DOHH2 (cell line): ENCODE results near the gene ETV7.

Experiments used
- H3F3A ChIP-seq: fragments of 200-600 bp; sonication (generic), shearing (Covaris generic); 2 replicates; pipeline ENCODE4 v1.6.0; 2016; ENCODE audit warnings: antibody characterized with exemption, mild to moderate bottlenecking; ENCODE audit not compliant: control insufficient read depth, insufficient read depth
- H3K27ac ChIP-seq: fragments of 200-600 bp; sonication (generic); 2 replicates; pipeline ENCODE4 v1.5.1; 2014; ENCODE audit warnings: low read depth, mild to moderate bottlenecking, low read length, moderate library complexity
- H3K27me3 ChIP-seq: fragments of 200-600 bp; sonication (generic); 2 replicates; pipeline ENCODE4 v1.6.1; 2014; ENCODE audit warnings: mild to moderate bottlenecking, low read length, mixed read lengths; ENCODE audit not compliant: control insufficient read depth
- H3K36me3 ChIP-seq: fragments of 200-600 bp; sonication (generic); 2 replicates; pipeline ENCODE4 v1.6.1; 2014; ENCODE audit warnings: mild to moderate bottlenecking, low read length, moderate library complexity, mixed read lengths; ENCODE audit not compliant: control insufficient read depth
- H3K4me1 ChIP-seq: fragments of 200-600 bp; sonication (generic); 2 replicates; pipeline ENCODE4 v1.6.1; 2014; ENCODE audit warnings: mild to moderate bottlenecking, low read length, mixed read lengths; ENCODE audit not compliant: control insufficient read depth
- H3K4me2 ChIP-seq: fragments of 200-600 bp; sonication (generic); 2 replicates; pipeline ENCODE4 v1.6.0; 2014; ENCODE audit warnings: mild to moderate bottlenecking, low read length, moderate library complexity
- H3K4me3 ChIP-seq: fragments of 200-600 bp; sonication (generic); 2 replicates; pipeline ENCODE4 v1.5.1; 2014; ENCODE audit warnings: mild to moderate bottlenecking, low read length, mixed read lengths
- H3K79me2 ChIP-seq: fragments of 200-600 bp; sonication (generic); 2 replicates; pipeline ENCODE4 v1.6.1; 2014; ENCODE audit warnings: mild to moderate bottlenecking, low read length, mixed read lengths; ENCODE audit not compliant: control insufficient read depth
- H3K9me2 ChIP-seq: fragments of 200-600 bp; sonication (generic); replicated peaks from 2 replicates; pipeline ENCODE4 v1.6.1; 2014; ENCODE audit warnings: mild to moderate bottlenecking, low read length, mixed read lengths; ENCODE audit not compliant: control insufficient read depth
- H3K9me3 ChIP-seq: fragments of 200-600 bp; sonication (generic); 2 replicates; pipeline ENCODE4 v1.6.1; 2014; ENCODE audit warnings: antibody characterized with exemption, low read length, mixed read lengths; ENCODE audit not compliant: control insufficient read depth, insufficient read depth
- H4K20me1 ChIP-seq: fragments of 200-600 bp; sonication (generic); 2 replicates; pipeline ENCODE4 v1.6.0; 2014; ENCODE audit warnings: low read depth, mild to moderate bottlenecking, antibody characterized with exemption, low read length, moderate library complexity; ENCODE audit not compliant: control insufficient read depth, insufficient read depth
- CTCF ChIP-seq: fragments of 200-600 bp; sonication (generic); IDR thresholded peaks from one replicate; pipeline ENCODE4 v1.5.1; 2014; ENCODE audit warnings: antibody characterized with exemption, mild to moderate bottlenecking, low read depth, low read length; ENCODE audit not compliant: poor library complexity, severe bottlenecking
- EZH2phosphoT487 ChIP-seq: fragments of 200-600 bp; sonication (generic); IDR thresholded peaks from 2 replicates; pipeline ENCODE4 v1.6.1; 2017; ENCODE audit warnings: borderline replicate concordance, mild to moderate bottlenecking, antibody characterized with exemption, low read length, moderate library complexity, mixed read lengths

ETV7 gene

GRCh38 chr6:36361071-36361470, 26.4 kb downstream of the ETV7 start:
- H3K79me2 ChIP-seq, result no peaks in the 10 kb centered on the region
- H3K27me3 ChIP-seq, result no peaks in the 10 kb centered on the region
- no peaks in the 10 kb centered on the region for H3K36me3 ChIP-seq
- H3K4me2 ChIP-seq, result peak overlapping the region; percentile 48
- H3K4me1 ChIP-seq, result peaks cover 31% of the 10 kb centered on the region
- no peak overlapping the region for H3K4me3 ChIP-seq
- no peaks in the 10 kb centered on the region for H3F3A ChIP-seq
- TF ChIP-seq CTCF (no peak), EZH2phosphoT487 (no peak)
- no peaks in the 10 kb centered on the region for H3K9me2 ChIP-seq
- H3K27ac ChIP-seq, result no peak overlapping the region
- H4K20me1 ChIP-seq, result no peaks in the 10 kb centered on the region
- H3K9me3 ChIP-seq, result no peaks in the 10 kb centered on the region

- H3K27me3 ChIP-seq, result no peaks in the 10 kb centered on the region
- TF ChIP-seq CTCF (peak; percentile 88), EZH2phosphoT487 (no peak)
- peak overlapping the region; percentile 48 for H3K4me2 ChIP-seq
- H3K4me3 ChIP-seq, result no peak overlapping the region
- H3K9me2 ChIP-seq, result no peaks in the 10 kb centered on the region
- no peaks in the 10 kb centered on the region for H3K79me2 ChIP-seq
- H3K27ac ChIP-seq, result no peak overlapping the region
- peaks cover 30% of the 10 kb centered on the region for H3K4me1 ChIP-seq
- H3K36me3 ChIP-seq, result no peaks in the 10 kb centered on the region
- no peaks in the 10 kb centered on the region for H4K20me1 ChIP-seq
- no peaks in the 10 kb centered on the region for H3F3A ChIP-seq
- no peaks in the 10 kb centered on the region for H3K9me3 ChIP-seq
Observed at GRCh38 chr6:36360241-36361054, 27.0 kb downstream of the ETV7 start.

DNA sequence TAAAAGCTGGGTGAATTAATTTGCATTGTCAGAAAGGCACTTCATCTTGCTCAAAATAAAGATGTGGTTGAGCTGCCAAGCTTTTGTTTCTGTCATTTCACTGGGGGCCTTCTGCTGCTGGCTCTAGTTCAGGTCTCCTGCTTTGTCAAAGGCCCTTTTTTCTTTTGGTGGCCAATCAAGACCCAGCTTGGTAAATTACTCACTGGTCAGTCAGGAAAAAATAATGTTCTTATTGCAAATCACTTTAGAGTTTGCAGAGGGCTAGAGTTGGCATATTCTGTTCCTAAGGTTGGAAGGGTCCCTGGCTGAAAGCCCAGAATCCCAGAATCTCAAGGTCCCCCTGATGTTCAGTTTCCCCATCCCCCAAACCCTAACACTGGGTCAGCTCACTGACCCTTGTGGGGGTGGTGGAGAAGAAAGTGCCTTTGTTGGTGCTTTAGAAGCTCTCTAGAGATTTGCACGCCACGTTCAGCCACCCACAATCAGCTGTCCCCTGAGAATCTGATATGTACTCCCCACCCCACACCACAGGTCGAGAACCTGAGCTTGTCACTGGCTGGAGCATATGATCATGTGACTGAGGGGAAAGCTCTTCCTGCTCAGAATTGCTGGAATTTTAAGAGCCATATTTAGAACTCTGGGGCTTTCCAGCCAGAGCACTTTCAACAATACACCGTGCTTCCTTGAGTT, 29.1 kb downstream of the ETV7 start:
- Histone ChIP-seq H3K4me2 (peak overlapping the region; percentile 41), H3K36me3 (no peaks in the 10 kb centered on the region), H3K27ac (no peak overlapping the region), H3K4me1 (peaks cover 21% of the 10 kb centered on the region), H3K9me3 (no peaks in the 10 kb centered on the region), H4K20me1 (no peaks in the 10 kb centered on the region), H3F3A (no peaks in the 10 kb centered on the region), H3K9me2 (no peaks in the 10 kb centered on the region), H3K79me2 (no peaks in the 10 kb centered on the region), H3K27me3 (no peaks in the 10 kb centered on the region), H3K4me3 (no peak overlapping the region)
- no peak for TF ChIP-seq EZH2phosphoT487
- no peak for TF ChIP-seq CTCF
